GM12865 (cell line): Measurements from ENCODE around the gene CARMIL1.

Experiments used
- DNase-seq: peaks from one replicate; pipeline ENCODE4 v3.0.0; 2010; ENCODE audit warnings: low read depth
- H3K4me3 ChIP-seq: 2 replicates; pipeline ENCODE4 v1.5.1; 2011; ENCODE audit warnings: mild to moderate bottlenecking, low read depth, low read length, control low read depth
- TF ChIP-seq, protein P1 (sequence below): IDR thresholded peaks from 2 replicates; pipeline ENCODE4 v1.5.1; 2011; ENCODE audit warnings: low read length, control low read depth, low read depth, inconsistent platforms; ENCODE audit not compliant: insufficient read depth; ENCODE audit errors: missing control alignments

CARMIL1 gene

DNA sequence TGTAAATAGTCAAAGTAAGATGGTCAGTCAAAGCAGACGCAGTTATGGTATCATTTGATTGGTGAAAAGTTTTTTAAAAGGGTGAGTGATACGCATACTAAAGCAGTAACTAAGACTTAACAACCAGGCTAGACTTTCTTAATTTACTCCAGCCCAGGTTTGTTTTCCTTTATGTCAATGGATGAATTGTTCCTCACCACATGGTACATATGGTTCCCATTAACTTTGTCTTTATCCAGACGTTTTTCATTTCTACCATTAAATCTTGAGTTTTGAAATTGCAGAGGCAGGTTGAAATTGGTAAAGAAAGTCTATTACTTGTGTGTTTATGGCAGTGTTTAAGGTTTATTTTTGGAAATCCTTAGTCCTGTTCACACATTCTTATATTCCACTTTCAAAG lies 274.3 kb downstream of the CARMIL1 start:
- DNase-seq, result no peak
- no peak overlapping the region for H3K4me3 ChIP-seq
- TF ChIP-seq, protein P1, sequence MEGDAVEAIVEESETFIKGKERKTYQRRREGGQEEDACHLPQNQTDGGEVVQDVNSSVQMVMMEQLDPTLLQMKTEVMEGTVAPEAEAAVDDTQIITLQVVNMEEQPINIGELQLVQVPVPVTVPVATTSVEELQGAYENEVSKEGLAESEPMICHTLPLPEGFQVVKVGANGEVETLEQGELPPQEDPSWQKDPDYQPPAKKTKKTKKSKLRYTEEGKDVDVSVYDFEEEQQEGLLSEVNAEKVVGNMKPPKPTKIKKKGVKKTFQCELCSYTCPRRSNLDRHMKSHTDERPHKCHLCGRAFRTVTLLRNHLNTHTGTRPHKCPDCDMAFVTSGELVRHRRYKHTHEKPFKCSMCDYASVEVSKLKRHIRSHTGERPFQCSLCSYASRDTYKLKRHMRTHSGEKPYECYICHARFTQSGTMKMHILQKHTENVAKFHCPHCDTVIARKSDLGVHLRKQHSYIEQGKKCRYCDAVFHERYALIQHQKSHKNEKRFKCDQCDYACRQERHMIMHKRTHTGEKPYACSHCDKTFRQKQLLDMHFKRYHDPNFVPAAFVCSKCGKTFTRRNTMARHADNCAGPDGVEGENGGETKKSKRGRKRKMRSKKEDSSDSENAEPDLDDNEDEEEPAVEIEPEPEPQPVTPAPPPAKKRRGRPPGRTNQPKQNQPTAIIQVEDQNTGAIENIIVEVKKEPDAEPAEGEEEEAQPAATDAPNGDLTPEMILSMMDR, result no peak

DNA sequence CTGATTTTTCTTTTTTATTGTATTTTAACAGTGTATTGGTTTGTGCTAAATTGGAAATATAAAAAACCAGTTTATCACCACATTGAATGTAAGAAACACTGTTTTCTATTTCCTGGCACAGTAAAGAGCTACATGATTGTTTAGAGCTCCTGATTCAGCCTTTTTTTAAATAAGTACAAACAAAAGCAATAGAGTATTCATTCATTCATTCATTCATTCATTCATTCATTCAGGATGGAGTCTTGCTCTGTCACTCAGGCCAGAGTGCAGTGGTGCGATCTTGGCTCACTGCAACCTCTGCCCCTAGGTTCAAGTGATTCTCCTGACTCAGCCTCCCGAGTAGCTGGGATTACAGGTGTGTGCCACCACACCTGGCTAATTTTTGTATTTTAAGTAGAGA lies 276.0 kb downstream of the CARMIL1 start:
- H3K4me3 ChIP-seq, result no peak overlapping the region
- DNase-seq, result no peak
- TF ChIP-seq, protein P1, result no peak

DNA sequence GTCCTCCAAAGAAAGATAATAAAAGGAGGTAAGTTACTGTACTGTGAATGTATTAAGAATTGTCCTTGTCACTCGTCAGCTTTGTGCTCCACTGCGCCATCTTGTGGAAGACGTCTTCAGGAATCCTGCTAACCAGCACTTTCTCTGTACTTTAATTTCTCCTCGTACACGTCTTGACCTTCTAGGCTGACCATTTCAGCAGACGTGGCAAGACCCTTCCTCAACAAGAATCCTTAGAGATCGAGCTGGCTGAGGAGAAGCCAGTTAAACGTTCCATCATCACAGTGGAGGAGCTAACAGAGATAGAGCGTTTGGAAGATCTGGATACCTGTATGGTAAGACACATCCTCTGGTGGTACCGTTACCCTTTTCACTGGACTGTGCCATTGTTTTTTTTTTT lies 277.3 kb downstream of the CARMIL1 start:
- DNase-seq, result peak; percentile 87
- TF ChIP-seq, protein P1, result peak; percentile 88
- no peak overlapping the region for H3K4me3 ChIP-seq

DNA sequence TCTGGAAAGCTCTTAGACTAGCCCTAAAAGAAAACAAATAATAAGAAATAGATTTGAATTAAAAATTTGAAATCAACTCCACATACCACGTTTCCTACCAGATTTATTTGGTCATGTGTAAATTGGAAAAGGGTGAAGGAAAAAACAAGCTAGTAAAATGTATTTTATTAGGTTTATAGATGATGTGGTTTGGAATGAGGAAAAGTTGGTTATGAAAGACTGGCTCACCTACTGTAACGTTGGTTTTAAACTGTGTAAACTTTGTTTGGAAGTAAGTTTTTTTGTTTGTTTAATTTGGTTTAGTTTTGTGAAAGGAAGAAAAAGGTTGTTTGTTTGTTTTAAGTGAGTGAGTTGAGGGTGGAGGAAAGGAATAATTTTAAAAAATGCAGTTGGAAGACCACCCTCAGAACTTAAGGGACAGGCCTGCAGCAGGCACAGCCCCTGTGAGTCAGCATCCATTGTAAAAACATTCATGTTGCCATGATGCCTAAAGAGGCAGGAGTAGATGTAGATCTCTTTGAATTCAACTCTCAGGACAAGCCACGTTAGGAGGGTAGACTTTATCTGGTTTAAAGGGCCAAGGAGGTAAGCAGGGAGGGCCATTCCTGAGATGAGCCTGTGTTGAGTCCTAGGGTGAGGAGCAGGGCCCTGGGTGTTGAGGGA lies 279.1 kb downstream of the CARMIL1 start:
- TF ChIP-seq, protein P1, result no peak
- DNase-seq, result no peak
- H3K4me3 ChIP-seq, result no peak overlapping the region

DNA sequence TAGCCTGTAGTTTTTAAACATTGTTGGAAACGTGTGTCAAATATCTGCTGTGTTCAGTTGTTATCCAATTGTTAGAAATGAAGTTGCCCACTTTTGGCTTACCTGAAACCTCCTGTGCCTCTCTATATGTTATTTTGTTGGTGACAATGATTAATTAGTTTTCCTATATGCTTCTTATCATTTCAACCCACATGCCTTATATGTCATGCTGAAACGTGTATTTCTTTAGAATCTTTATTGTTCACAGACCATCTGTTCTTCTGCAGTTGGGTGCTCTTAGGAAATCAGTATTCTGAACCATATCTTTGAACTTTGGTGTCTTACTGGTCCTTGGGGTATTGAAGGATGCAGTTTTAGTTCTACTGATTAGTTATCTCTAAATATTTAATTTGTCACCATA lies 281.7 kb downstream of the CARMIL1 start:
- no peak for DNase-seq
- H3K4me3 ChIP-seq, result no peak overlapping the region
- TF ChIP-seq, protein P1, result no peak

DNA sequence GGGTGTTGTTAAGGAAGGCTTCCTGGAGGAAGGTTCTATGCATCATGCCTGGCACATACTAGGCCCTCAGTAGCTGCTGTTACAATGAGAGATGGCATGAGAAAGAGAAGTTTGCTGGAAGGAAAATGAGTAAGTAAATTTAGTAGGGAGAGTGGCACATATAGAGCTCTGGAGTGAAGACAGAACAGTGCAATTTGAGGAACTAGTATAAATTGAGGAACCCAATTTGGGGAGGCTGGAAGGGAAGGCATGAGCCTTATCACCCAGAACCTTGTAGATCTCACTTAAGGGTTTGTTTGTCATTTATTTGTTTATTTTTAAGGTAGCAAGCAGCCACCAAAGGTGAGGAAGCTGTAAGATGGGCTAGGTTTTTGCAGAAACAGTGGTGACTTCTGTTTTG lies 285.8 kb downstream of the CARMIL1 start:
- TF ChIP-seq, protein P1, result no peak
- no peak overlapping the region for H3K4me3 ChIP-seq
- no peak for DNase-seq

DNA sequence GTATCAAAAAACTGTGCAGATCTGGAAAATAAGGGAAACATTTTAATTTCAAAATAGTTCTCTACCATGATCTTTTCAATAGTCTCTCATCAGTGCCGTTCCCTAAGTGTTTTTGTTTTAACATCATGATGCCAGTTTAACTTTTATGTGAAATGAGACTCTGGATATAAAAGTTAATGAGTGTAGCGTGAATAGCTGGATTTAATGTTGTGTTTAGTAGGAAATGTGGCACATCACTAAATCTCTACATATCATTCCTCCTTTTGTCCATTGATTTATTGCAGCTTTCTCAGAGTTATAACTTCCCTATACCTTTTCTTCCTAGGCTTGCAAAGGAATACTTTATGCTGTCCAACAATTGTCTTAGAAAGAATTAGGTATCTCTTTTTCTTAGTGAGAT lies 291.4 kb downstream of the CARMIL1 start:
- no peak for DNase-seq
- no peak overlapping the region for H3K4me3 ChIP-seq
- TF ChIP-seq, protein P1, result no peak
